ENCODE data around the gene HOXC12. TPM values are rescaled to one million over a fixed set of nuclear protein-coding genes. Genes with fewer than 3 reads are reported as not detected.

HOXC12 gene
- total RNA-seq, 3 donors from 2014 or later: not detected

- Histone ChIP-seq H3K4me1 (ENCODE audit: low read depth) (no peaks in the 10 kb centered on the region), H3K9me3 (no peaks in the 10 kb centered on the region), H3K36me3 (ENCODE audit: low read depth) (no peaks in the 10 kb centered on the region), H3K4me3 (no peak overlapping the region)
- DNase-seq (no peak), ATAC-seq (no peak)
- intact Hi-C loops (cut with DNase I, micrococcal nuclease): no loop called here
- TF ChIP-seq CTCF (IDR thresholded peaks at IDR 0.05): no peak
Measured at GRCh38 chr12:53944209-53944608, 10.5 kb upstream of the HOXC12 start.

- no peak for TF ChIP-seq CTCF (IDR thresholded peaks at IDR 0.05)
- Histone ChIP-seq H3K4me3 (no peak overlapping the region), H3K36me3 (ENCODE audit: low read depth) (no peaks in the 10 kb centered on the region), H3K4me1 (ENCODE audit: low read depth) (no peaks in the 10 kb centered on the region), H3K9me3 (no peaks in the 10 kb centered on the region)
- ATAC-seq (no peak), DNase-seq (no peak)
- intact Hi-C loops (cut with DNase I, micrococcal nuclease): no loop called here
Measured at GRCh38 chr12:53944907-53945847, 9.5 kb upstream of the HOXC12 start.

GRCh38 chr12:53947743-53948142 is 7.0 kb upstream of the HOXC12 start:
- H3K4me3 ChIP-seq: no peak overlapping the region
- no peaks in the 10 kb centered on the region for H3K9me3 ChIP-seq
- ATAC-seq: no peak
- DNase-seq: no peak
- H3K4me1 ChIP-seq (ENCODE audit: low read depth): no peaks in the 10 kb centered on the region
- intact Hi-C loops (cut with DNase I, micrococcal nuclease): no loop called here
- H3K36me3 ChIP-seq (ENCODE audit: low read depth): no peaks in the 10 kb centered on the region
- no peak for TF ChIP-seq CTCF (IDR thresholded peaks at IDR 0.05)

GRCh38 chr12:53948650-53949593 is 5.8 kb upstream of the HOXC12 start:
- Histone ChIP-seq H3K9me3 (no peaks in the 10 kb centered on the region), H3K4me3 (no peak overlapping the region), H3K4me1 (ENCODE audit: low read depth) (no peaks in the 10 kb centered on the region), H3K36me3 (ENCODE audit: low read depth) (no peaks in the 10 kb centered on the region)
- intact Hi-C loops (cut with DNase I, micrococcal nuclease): no loop called here
- ATAC-seq: no peak
- no peak for DNase-seq
- TF ChIP-seq CTCF (IDR thresholded peaks at IDR 0.05): no peak

- no peak for DNase-seq
- intact Hi-C loops (cut with DNase I, micrococcal nuclease): no loop called here
- ATAC-seq: no peak
Measured at GRCh38 chr12:53949631-53950436, 4.9 kb upstream of the HOXC12 start.

More at GRCh38 chr12:53949631-53950436, 4.9 kb upstream of the HOXC12 start:
- no peaks in the 10 kb centered on the region for H3K9me3 ChIP-seq
- TF ChIP-seq CTCF (IDR thresholded peaks at IDR 0.05): no peak
- no peaks in the 10 kb centered on the region for H3K36me3 ChIP-seq (ENCODE audit: low read depth)
- H3K4me1 ChIP-seq (ENCODE audit: low read depth): no peaks in the 10 kb centered on the region
- H3K4me3 ChIP-seq: no peak overlapping the region

Measured in mucosa of descending colon (tissue), 3 donors.